H9 (cell line): ENCODE measurements around the gene NXPH4. TPM values are rescaled to one million over a fixed set of nuclear protein-coding genes. Genes with fewer than 3 reads are reported as not detected.

ENCODE experiments used
- DNase-seq: peaks from one replicate; pipeline ENCODE4 v3.0.0-alpha.2; 2017
- H2AFZ ChIP-seq: one replicate; pipeline ENCODE4 v1.6.1; 2013; ENCODE audit warnings: mild to moderate bottlenecking, low read length, control low read depth, moderate library complexity
- H2AK5ac ChIP-seq: 2 replicates; pipeline ENCODE4 v1.6.1; 2013; ENCODE audit warnings: low read length, control low read depth, mixed read lengths; ENCODE audit not compliant: insufficient read length
- H2BK120ac ChIP-seq: one replicate; pipeline ENCODE4 v1.6.1; 2013; ENCODE audit warnings: low read depth, mild to moderate bottlenecking, low read length, control low read depth, inconsistent platforms; ENCODE audit not compliant: poor library complexity, severe bottlenecking
- H2BK12ac ChIP-seq: 2 replicates; pipeline ENCODE4 v1.6.1; 2013; ENCODE audit warnings: low read length, control low read depth, mixed read lengths, low read depth; ENCODE audit not compliant: insufficient read length
- H2BK15ac ChIP-seq: 2 replicates; pipeline ENCODE4 v1.6.1; 2013; ENCODE audit warnings: low read depth, low read length, control low read depth
- H2BK20ac ChIP-seq: one replicate; pipeline ENCODE4 v1.6.1; 2013; ENCODE audit warnings: low read depth, mild to moderate bottlenecking, low read length, control low read depth, inconsistent platforms; ENCODE audit not compliant: poor library complexity, severe bottlenecking
- H2BK5ac ChIP-seq: 2 replicates; pipeline ENCODE4 v1.6.1; 2013; ENCODE audit warnings: low read length, control low read depth, mixed read lengths; ENCODE audit not compliant: insufficient read length
- H3K14ac ChIP-seq: 2 replicates; pipeline ENCODE4 v1.6.1; 2013; ENCODE audit warnings: low read length, control low read depth; ENCODE audit not compliant: insufficient read depth
- H3K18ac ChIP-seq: 2 replicates; pipeline ENCODE4 v1.6.1; 2013; ENCODE audit warnings: low read depth, mild to moderate bottlenecking, mixed read lengths, low read length, control low read depth; ENCODE audit not compliant: insufficient read length
- H3K23ac ChIP-seq: 2 replicates; pipeline ENCODE4 v1.6.1; 2013; ENCODE audit warnings: low read length, control low read depth, mixed read lengths, low read depth; ENCODE audit not compliant: insufficient read length
- H3K23me2 ChIP-seq: 2 replicates; pipeline ENCODE4 v1.6.1; 2013; ENCODE audit warnings: low read depth, mild to moderate bottlenecking, mixed read lengths, low read length, control low read depth; ENCODE audit not compliant: insufficient read length, poor library complexity, severe bottlenecking
- H3K27ac ChIP-seq: 2 replicates; pipeline ENCODE4 v1.5.1; 2013; ENCODE audit warnings: low read length, control low read depth, mixed read lengths, low read depth; ENCODE audit not compliant: insufficient read length
- H3K27me3 ChIP-seq: 2 replicates; pipeline ENCODE4 v1.6.1; 2013; ENCODE audit warnings: low read length, control low read depth, inconsistent platforms; ENCODE audit not compliant: insufficient read depth
- H3K4ac ChIP-seq: 2 replicates; pipeline ENCODE4 v1.6.1; 2013; ENCODE audit warnings: low read depth, mild to moderate bottlenecking, control low read depth, inconsistent platforms, low read length, moderate library complexity
- H3K4me1 ChIP-seq: 2 replicates; pipeline ENCODE4 v1.6.1; 2013; ENCODE audit warnings: low read length, control low read depth, inconsistent platforms; ENCODE audit not compliant: insufficient read depth
- H3K4me2 ChIP-seq: 2 replicates; pipeline ENCODE4 v1.6.1; 2013; ENCODE audit warnings: low read length, control low read depth, mixed read lengths; ENCODE audit not compliant: insufficient read length, insufficient read depth
- H3K56ac ChIP-seq: 2 replicates; pipeline ENCODE4 v1.6.1; 2013; ENCODE audit warnings: low read depth, mild to moderate bottlenecking, mixed read lengths, low read length, control low read depth; ENCODE audit not compliant: insufficient read length
- H3K79me1 ChIP-seq: 2 replicates; pipeline ENCODE4 v1.6.1; 2013; ENCODE audit warnings: low read depth, mild to moderate bottlenecking, moderate library complexity, low read length, control low read depth, inconsistent platforms; ENCODE audit not compliant: insufficient read depth, poor library complexity, severe bottlenecking
- H3K79me2 ChIP-seq: 2 replicates; pipeline ENCODE4 v1.6.1; 2013; ENCODE audit warnings: low read length, control low read depth, inconsistent platforms; ENCODE audit not compliant: insufficient read depth
- H3K9ac ChIP-seq: 2 replicates; pipeline ENCODE4 v1.6.1; 2013; ENCODE audit warnings: low read length, control low read depth, mixed read lengths; ENCODE audit not compliant: insufficient read length; ENCODE audit errors: extremely low read depth
- H3K9me3 ChIP-seq: one replicate; pipeline ENCODE4 v1.6.1; 2013; ENCODE audit warnings: low read depth, low read length, inconsistent platforms; ENCODE audit not compliant: control insufficient read depth
- H3T11ph ChIP-seq: one replicate; pipeline ENCODE4 v1.6.1; 2013; ENCODE audit warnings: mild to moderate bottlenecking, low read length, control low read depth, inconsistent platforms
- H4K20me1 ChIP-seq: one replicate; pipeline ENCODE4 v1.6.1; 2013; ENCODE audit not compliant: control insufficient read depth, insufficient read length, insufficient read depth
- H4K5ac ChIP-seq: 2 replicates; pipeline ENCODE4 v1.6.1; 2013; ENCODE audit warnings: low read depth, mild to moderate bottlenecking, mixed read lengths, low read length, control low read depth; ENCODE audit not compliant: insufficient read length
- H4K8ac ChIP-seq: replicated peaks from 2 replicates; pipeline ENCODE4 v1.6.1; 2013; ENCODE audit warnings: low read length, control low read depth, mixed read lengths, low read depth; ENCODE audit not compliant: insufficient read length
- H4K91ac ChIP-seq: 2 replicates; pipeline ENCODE4 v1.6.1; 2013; ENCODE audit warnings: low read depth, mild to moderate bottlenecking, moderate library complexity, mixed read lengths, low read length, control low read depth; ENCODE audit not compliant: insufficient read length
- H3K27ac Mint-ChIP-seq, 3 experiments: 2 replicates in 2 of 3; 3 replicates in 1 of 3; pipeline ENCODE4 v1.8.0; 2020 to 2021; ENCODE audit warnings: mixed read lengths in 3 of 3, mild to moderate bottlenecking in 1 of 3, moderate library complexity in 1 of 3
- H3K27me3 Mint-ChIP-seq: 2 replicates; pipeline ENCODE4 v1.8.0; 2021; ENCODE audit warnings: low read depth, mild to moderate bottlenecking, moderate library complexity, mixed read lengths
- H3K36me3 Mint-ChIP-seq, 3 experiments: 2 replicates in 2 of 3; 3 replicates in 1 of 3; pipeline ENCODE4 v1.8.0; 2020 to 2021; ENCODE audit warnings: low read depth in 3 of 3, mixed read lengths in 3 of 3; ENCODE audit not compliant: insufficient read depth in 1 of 3
- H3K4me1 Mint-ChIP-seq, 2 experiments: 2 replicates each; pipeline ENCODE4 v1.8.0; 2020; ENCODE audit warnings: mixed read lengths in 2 of 2
- H3K4me3 Mint-ChIP-seq, 2 experiments: 2 replicates in 1 of 2; 3 replicates in 1 of 2; pipeline ENCODE4 v1.8.0; 2020 to 2021; ENCODE audit warnings: mild to moderate bottlenecking in 2 of 2, mixed read lengths in 2 of 2, moderate library complexity in 1 of 2
- H3K9me3 Mint-ChIP-seq, 2 experiments: 2 replicates in 1 of 2; 3 replicates in 1 of 2; pipeline ENCODE4 v1.8.0; 2020; ENCODE audit warnings: mild to moderate bottlenecking in 2 of 2, mixed read lengths in 2 of 2, moderate library complexity in 1 of 2
- CTCF ChIP-seq: fragments of 200-600 bp; sonication (generic); conservative IDR thresholded peaks from 3 replicates; pipeline ENCODE4 v1.8.0; 2021; ENCODE audit warnings: antibody characterized with exemption, mild to moderate bottlenecking
- WGBS: extraction: QIAGEN DNeasy Blood & Tissue Kit; methylation state at CpG from one replicate; pipeline ENCODE4 v1.1.7; 2013; ENCODE audit warnings: missing lambda C conversion rate, low lambda C conversion rate, mixed read lengths; ENCODE audit not compliant: insufficient read length; ENCODE audit errors: extremely low coverage; 5-methylcytosine and 5-hydroxymethylcytosine counted together
- total RNA-seq: library from RNA; stranded (reverse); gene quantifications from 2 replicates; pipeline ENCODE4 v1.2.1, GENCODE V29; 2021

The NXPH4 gene
- total RNA-seq, 1 experiment from 2014 or later, result 2.1 TPM

DNA sequence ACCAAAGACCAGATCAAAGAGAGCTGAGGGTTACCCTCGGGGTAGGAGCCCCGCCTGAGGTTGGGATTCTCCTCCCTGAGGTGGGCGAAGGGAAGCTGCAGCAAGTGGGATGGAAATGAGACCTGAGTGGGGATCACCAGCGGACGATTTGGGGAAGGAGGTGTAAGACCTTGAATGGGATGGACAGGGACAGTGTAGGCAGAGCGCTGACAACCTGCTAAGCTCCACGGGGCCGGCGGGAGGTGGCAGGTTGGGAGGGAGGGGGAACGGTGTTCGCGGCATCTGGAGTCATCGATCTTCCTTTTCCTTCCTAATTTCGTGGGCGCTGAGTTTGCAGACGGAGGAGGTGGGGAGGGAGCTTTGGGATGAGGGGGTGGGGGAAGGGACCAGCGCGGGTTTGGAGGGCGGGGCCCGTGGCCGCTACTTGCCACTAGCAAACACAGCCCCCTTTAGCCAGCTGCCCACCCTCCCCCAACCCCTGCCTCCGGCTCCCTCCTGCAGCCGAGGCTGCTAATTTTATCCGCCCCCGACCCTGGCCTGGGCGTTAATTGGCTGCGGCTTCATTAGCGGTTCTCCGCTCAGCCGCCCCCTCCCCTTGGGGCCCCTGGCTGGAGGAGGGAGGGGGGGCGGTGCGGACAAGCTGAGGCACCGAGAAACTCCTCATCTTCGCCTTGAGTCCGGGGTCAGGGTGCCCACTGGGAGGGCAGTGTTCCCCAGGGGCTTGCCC is 10.2 kb downstream of the NXPH4 start:
- Mint-ChIP-seq H3K9me3 (no peaks in the 10 kb centered on the region; a peak in 2 of 5 replicates), H3K4me1 (peaks cover 53 to 69% of the 10 kb centered on the region in 2 experiments), H3K36me3 (peaks cover 16 to 20% (median 17%) of the 10 kb centered on the region in 3 experiments), H3K27me3 (peaks cover 64% of the 10 kb centered on the region), H3K4me3 (peak overlapping the region; percentile 60 to 87), H3K27ac (peak overlapping the region in 1 of 3 experiments; percentile 60; a peak in 1 of 7 replicates)
- no peak overlapping the region for H3K4ac ChIP-seq
- no peak overlapping the region for H3K14ac ChIP-seq
- TF ChIP-seq CTCF, result no peak
- H3K23ac ChIP-seq, result no peak overlapping the region
- H3K79me1 ChIP-seq, result peaks cover 5% of the 10 kb centered on the region
- no peak overlapping the region for H4K5ac ChIP-seq
- peaks cover 30% of the 10 kb centered on the region for H3K23me2 ChIP-seq
- no peaks in the 10 kb centered on the region for H3K9me3 ChIP-seq
- H3K56ac ChIP-seq, result no peak overlapping the region
- no CpG with 5 or more reads among the region's 35 CpGs for WGBS
- no peaks in the 10 kb centered on the region for H4K20me1 ChIP-seq
- H3K4me2 ChIP-seq, result peak overlapping the region; percentile 77
- H2BK120ac ChIP-seq, result no peak overlapping the region
- H3K9ac ChIP-seq, result no peak overlapping the region
- H4K8ac ChIP-seq, result no peak overlapping the region
- H3K79me2 ChIP-seq, result peaks cover 5% of the 10 kb centered on the region; the same call in 1 of the 2 replicates
- no peak overlapping the region for H4K91ac ChIP-seq
- H3K27ac ChIP-seq, result no peak overlapping the region
- peak; percentile 86 for DNase-seq
- no peak overlapping the region for H2AFZ ChIP-seq
- no peaks in the 10 kb centered on the region; the same call in 1 of the 2 replicates for H3K4me1 ChIP-seq
- H2AK5ac ChIP-seq, result no peak overlapping the region
- H2BK5ac ChIP-seq, result no peak overlapping the region
- no peak overlapping the region for H3T11ph ChIP-seq
- no peak overlapping the region for H2BK12ac ChIP-seq
- H2BK20ac ChIP-seq, result no peak overlapping the region
- H3K27me3 ChIP-seq, result peaks cover 33% of the 10 kb centered on the region
- no peak overlapping the region for H2BK15ac ChIP-seq
- H3K18ac ChIP-seq, result no peak overlapping the region
